Fibroblast of pulmonary artery (primary cell): ENCODE measurements around the gene CTSD.

Source experiments
- DNase-seq: peaks from one replicate; pipeline ENCODE4 v3.0.0-alpha.2; 2010; ENCODE audit warnings: low read depth
- H3K4me3 ChIP-seq: replicated peaks from 2 replicates; pipeline ENCODE4 v1.5.1; 2011; ENCODE audit warnings: low read depth, mild to moderate bottlenecking, control low read depth, low read length, moderate library complexity
- TF ChIP-seq, protein P1 (sequence below): IDR thresholded peaks from 2 replicates; pipeline ENCODE4 v1.5.1; 2011; ENCODE audit warnings: mild to moderate bottlenecking, control low read depth, low read length, inconsistent platforms; ENCODE audit errors: missing control alignments

The CTSD gene

GRCh38 chr11:1729692-1730011 lies 34.1 kb downstream of the CTSD start:
- H3K4me3 ChIP-seq, result no peak overlapping the region
- DNase-seq, result no peak
- TF ChIP-seq, protein P1, sequence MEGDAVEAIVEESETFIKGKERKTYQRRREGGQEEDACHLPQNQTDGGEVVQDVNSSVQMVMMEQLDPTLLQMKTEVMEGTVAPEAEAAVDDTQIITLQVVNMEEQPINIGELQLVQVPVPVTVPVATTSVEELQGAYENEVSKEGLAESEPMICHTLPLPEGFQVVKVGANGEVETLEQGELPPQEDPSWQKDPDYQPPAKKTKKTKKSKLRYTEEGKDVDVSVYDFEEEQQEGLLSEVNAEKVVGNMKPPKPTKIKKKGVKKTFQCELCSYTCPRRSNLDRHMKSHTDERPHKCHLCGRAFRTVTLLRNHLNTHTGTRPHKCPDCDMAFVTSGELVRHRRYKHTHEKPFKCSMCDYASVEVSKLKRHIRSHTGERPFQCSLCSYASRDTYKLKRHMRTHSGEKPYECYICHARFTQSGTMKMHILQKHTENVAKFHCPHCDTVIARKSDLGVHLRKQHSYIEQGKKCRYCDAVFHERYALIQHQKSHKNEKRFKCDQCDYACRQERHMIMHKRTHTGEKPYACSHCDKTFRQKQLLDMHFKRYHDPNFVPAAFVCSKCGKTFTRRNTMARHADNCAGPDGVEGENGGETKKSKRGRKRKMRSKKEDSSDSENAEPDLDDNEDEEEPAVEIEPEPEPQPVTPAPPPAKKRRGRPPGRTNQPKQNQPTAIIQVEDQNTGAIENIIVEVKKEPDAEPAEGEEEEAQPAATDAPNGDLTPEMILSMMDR, result no peak

DNA sequence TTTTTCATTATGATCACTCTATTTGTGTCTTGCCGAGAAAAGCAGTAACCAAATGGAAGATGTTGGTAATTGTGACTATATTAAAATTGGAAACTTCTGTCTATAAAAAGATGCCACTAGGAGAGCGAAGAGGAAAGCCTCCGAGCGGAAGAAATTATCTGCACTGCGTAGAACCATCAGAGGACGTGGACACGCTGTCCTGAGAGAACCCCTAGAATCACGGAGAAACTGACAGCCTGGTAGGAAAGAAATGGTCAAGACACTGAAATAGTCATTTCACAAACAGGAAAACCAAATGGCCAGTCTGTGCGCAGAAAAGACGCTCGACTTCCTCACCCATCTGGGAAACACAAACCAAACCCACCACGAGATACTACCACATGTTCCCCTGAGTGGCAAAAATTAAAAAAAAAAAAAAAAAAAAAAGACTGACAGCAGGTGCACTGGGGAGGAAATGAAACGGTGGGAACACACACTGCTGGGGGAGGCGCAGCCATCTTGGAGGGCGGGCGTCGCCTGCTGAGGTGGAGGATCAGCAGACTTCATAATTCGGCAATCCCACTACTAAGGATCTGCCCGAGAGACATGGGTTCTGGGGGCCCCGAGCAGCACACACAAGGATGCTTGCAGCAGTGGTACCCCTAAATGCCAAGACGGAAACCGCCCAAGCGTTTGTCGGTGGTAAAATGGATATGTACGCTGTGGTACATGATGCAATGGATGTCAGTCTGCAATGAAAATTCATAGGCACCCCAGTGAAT lies 34.6 kb downstream of the CTSD start:
- TF ChIP-seq, protein P1, result no peak
- H3K4me3 ChIP-seq, result no peak overlapping the region

DNA sequence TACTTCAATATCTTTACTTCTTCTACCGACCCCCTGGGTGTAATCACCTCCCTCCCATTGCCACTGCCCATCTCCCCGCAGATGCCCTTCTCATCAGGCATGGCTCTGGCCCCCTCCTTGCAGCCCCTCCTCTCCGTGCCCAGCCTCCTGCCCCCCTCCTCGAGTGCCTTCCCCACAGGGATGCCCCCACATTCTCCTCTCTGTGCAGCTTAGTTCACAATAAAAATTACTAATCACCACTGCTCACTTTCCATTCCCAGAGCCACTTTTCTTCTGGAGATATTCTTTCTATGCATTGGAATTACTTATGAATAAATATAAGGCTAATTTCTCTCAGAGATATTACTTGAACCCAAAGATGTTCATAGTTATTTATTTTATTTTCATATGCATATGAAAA lies 35.4 kb downstream of the CTSD start:
- H3K4me3 ChIP-seq, result no peak overlapping the region
- DNase-seq, result no peak
- TF ChIP-seq, protein P1, result no peak

More for the DNA sequence above, 34.6 kb downstream of the CTSD start:
- DNase-seq, result no peak

DNA sequence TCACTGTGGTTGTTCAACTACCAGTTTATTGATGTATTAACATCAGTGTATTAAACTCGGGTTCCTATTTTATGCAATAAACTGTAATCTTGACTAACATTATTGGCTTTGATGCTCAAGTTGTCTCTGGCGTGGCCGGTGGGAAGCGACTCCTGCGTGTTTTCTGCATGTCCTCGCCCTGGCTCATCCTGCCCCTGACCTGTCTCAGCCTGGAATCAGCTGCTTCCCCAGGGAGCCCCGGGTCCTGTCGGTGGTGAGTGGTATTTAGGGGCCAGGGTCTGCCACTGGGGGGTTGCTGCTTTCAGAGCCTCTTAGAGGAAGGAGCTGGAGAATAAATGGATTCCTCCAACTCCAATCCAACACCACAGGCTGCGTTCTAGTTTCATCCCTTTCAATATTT lies 35.9 kb downstream of the CTSD start:
- DNase-seq, result no peak
- no peak overlapping the region for H3K4me3 ChIP-seq
- TF ChIP-seq, protein P1, result no peak

DNA sequence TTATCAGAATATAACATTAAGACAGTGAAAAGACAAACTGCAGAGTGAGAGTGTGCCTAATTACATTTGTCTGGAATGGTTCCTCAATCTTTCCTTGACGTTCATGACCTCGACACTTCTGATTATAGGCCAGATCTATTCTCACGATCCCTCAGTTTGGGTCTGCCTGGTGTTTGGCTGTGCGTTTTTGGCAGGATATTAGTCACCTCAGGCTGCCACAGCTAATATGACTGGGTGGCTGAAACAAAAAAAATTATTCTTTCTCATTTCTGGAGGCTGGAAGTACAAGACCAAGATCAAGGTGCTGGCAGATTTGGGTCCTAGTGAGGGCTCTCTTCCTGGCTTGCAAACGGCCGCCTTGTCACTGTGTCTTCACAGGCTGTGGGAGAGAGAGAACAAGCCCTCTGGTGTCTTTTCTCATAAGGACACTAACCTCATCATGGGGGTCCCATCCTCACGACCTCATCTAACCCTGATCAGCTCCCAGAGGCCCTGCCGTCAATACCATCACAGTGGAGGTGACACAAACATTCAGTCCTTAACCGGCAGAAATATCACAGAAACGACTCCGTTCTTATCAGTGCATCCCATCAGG lies 36.5 kb downstream of the CTSD start:
- DNase-seq, result no peak
- TF ChIP-seq, protein P1, result no peak

DNA sequence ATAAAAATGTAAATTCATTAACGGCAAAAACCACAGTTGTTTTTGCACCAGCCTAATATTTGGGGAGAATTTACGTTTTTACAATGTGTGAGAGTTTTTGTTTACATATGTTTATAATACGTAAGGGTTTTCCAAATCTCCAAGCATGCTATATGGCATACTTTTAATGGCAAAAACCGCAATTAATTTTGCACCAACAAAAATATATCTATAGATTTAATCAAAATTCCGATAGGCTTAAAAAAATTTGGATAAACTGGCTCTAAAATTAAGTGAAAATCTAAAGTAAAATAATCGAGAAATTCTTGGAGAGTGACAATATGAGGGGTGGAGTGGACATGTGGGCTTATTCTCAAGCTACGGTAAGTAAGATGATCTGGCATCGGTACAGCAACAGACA lies 43.9 kb downstream of the CTSD start:
- no peak overlapping the region for H3K4me3 ChIP-seq
- DNase-seq, result no peak
- TF ChIP-seq, protein P1, result no peak

More for the DNA sequence above, 36.5 kb downstream of the CTSD start:
- no peak overlapping the region for H3K4me3 ChIP-seq

- no peak overlapping the region for H3K4me3 ChIP-seq
- TF ChIP-seq, protein P1, result no peak
- no peak for DNase-seq
Observed at GRCh38 chr11:1718326-1718725, 45.4 kb downstream of the CTSD start.
